ENCODE data around the gene KCNK16. TPM values are rescaled to one million over a fixed set of nuclear protein-coding genes. Genes with fewer than 3 reads are reported as not detected.

Gene KCNK16
- total RNA-seq, 1 experiment from 2014 or later: not detected

DNA sequence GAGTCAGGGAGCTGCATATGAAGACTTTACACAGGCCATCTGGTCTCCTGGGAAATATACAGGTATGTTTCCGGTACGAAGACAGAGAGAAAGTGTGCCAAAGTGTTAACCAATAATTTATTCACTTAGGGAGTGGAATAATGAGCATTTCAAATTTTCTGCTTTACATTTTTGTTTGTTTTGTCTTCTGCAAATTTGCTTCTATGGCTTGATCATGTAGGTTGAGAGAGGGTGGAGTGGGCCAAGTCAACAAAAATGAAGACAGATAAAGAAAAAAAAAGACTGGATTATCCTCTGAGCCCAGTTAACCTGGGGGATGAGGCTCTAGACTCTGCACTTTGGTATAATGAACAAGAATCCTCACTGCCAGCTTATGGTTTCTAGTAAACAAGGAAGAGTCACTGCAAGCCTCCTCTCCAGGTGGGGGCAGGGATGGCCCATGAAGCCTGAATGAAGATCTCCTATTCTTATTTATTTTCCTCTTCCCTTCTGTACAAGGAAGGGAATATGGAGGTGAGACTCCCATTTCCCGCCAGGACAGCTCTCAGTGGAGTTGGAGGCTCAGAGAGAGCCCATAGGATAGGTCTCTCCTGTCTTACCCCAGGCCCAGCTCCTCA, 46.0 kb downstream of the KCNK16 start:
- no peak for DNase-seq (ENCODE audit: low read depth)

GRCh38 chr6:39274903-39275302, 47.6 kb downstream of the KCNK16 start:
- DNase-seq (ENCODE audit: low read depth): no peak

DNA sequence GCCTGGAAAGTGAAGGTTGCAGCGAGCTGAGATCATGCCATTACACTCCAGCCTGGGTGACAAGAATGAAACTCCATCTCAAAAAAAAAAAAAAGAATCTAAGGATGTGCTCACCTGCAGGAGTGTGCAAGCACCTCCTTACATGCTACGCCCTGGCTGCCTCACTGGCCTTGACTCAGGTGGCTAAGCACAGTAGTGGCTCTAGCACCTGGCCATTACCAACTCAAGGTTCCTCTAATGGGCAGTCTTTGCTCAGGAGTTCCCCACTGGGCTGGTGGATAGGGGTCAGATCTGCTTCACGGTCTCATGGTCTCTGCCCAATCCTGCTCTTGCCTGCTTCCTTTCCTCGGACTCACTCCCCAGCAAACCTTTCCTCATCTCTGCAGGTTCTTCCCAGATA, 48.0 kb downstream of the KCNK16 start:
- DNase-seq (ENCODE audit: low read depth): no peak

- DNase-seq (ENCODE audit: low read depth): no peak
Observed at GRCh38 chr6:39273406-39273821, 49.1 kb downstream of the KCNK16 start.

DNA sequence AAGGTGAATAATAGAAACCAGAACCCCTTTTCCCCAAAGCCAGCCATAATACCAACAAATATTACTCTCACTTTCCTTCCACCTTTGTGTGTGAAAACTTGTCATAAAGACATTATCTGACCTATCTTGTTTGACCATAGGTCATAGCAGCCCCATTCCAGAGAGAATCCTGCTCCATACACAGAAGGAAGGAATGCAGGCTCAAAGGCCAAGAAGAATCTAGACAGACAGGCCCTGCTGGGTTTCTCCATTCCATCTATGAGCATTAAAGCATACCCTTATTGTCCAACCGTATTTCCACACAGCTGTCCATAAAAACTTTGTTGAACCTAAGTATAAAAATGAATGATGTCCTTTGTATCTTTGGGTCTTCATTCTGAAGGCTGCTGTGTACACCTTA, 52.5 kb downstream of the KCNK16 start:
- no peak for DNase-seq (ENCODE audit: low read depth)

GRCh38 chr6:39268721-39269120, 53.8 kb downstream of the KCNK16 start:
- DNase-seq (ENCODE audit: low read depth): no peak

DNA sequence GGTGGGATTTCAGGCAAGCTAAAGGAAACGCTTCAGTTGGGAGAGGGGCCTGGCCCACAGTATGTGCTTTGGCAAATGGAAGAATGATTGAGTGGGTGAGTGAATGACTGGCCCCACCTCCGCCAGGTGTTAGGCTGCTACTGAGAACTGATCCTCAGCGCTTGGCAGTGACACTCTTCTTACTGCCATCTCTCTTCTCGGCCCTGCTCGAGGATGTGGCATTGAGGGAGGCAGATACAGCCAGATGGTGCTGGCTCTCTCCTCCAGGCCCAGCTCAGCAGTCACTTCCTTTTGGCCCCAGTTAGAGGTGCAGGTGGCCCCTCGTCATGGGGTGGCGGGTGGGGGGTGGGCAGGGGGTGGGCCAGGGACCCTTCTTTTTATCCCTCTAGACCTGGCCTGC, 54.3 kb downstream of the KCNK16 start:
- no peak for DNase-seq (ENCODE audit: low read depth)

GRCh38 chr6:39266782-39267355, 55.6 kb downstream of the KCNK16 start:
- no peak for DNase-seq (ENCODE audit: low read depth)

- no peak for DNase-seq (ENCODE audit: low read depth)
Observed at GRCh38 chr6:39266375-39266774, 56.1 kb downstream of the KCNK16 start.

Other genes with a start within 250 kb of the KCNK16 start
- 20.3 and 21.4 TPM in 2 replicates for gene SAYSD1, start 207.5 kb downstream of the KCNK16 start, total RNA-seq (2014; rRNA removed; shearing (Covaris generic))
- 0.10 and 0.12 TPM in 2 replicates for gene KCNK5, start 93.2 kb downstream of the KCNK16 start, total RNA-seq (2014; rRNA removed; shearing (Covaris generic))
- not detected in 2 replicates for gene KCNK17, start 8.3 kb downstream of the KCNK16 start, total RNA-seq (2014; rRNA removed; shearing (Covaris generic))

Data from RPMI7951 (cell line).